NCI-H2196 treated with DMSO at 0.1 percent for 48 hours (cell line): Measurements from ENCODE around the gene CDC42SE1.

ENCODE experiments used
- DNase-seq: peaks from one replicate; lab custom pipeline; 2025; ENCODE audit not compliant: unreplicated experiment; lab: John Stamatoyannopoulos, UW

The CDC42SE1 gene

GRCh38 chr1:151009674-151010345, 49.6 kb downstream of the CDC42SE1 start:
- DNase-seq, result no peak

DNA sequence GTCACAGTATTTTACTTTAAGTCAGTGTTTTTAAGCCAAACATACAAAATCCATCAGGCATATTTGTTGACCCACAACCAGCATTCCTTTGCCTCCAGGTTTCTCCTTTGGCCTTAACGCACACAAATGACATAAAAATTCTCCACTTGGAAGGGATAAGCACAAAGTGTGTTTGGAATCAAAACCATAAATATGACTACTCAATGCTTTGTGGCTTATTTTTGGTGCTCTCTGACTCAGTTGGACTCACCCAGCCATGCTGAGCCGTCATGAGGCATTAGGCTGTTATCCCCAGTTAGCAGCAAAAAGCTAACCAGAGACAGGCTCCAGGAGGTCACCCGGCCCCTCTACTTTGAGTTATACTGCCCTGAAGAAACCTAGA, 50.2 kb downstream of the CDC42SE1 start:
- no peak for DNase-seq

DNA sequence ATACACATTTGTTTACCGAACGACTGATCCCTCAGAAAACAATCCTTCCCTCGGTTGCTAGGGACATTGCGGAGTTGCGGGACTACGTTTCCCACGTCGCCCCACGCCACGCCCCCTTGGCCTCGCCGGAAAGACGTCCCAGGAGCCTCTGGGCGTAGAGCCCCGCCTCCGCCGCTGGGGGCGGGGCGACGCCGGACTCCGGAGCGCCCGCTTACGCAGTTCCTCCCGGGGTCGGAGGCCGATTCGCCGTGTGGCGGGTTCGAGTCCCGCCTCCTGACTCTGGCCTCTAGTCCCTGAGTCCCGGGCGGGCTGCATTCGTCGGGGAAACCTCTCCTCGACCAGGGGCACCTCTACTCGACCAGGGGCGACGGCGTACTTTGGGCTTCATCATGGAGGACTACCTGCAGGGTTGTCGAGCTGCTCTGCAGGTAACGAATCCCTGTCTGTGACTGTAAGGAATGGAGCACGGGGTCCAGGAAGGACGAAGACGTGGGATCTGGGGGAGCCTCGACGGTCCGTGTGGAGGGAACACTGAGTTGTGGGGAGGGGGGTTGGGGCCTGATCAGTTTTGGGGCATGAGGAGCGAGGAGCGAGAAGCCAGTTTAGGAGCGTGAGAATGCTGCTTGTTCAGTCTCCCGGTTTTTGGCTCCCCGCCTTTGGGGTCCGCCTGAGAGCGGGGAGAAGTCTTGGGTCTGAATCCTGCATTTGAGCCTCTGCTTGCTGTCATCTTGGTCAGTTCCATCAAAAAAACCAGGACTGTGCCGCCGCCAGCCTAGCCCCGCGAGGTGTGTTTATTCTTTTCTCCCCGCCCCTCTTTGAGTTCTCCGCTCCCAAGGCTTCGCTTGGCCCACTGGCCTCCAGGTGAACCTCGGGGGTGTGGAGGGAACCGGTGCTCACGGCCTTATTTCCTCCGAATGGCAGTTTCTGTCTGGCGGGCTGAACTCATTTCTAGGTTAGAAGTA, 50.9 kb downstream of the CDC42SE1 start, which contains the start of gene PRUNE1:
PRUNE1 (plus strand) TSS at position 206 of the 962 bp plus-strand sequence; CDS start at position 390, 184 bp downstream.
- peak; percentile 95 for DNase-seq

GRCh38 chr1:151007853-151008243, 51.6 kb downstream of the CDC42SE1 start:
- no peak for DNase-seq

DNA sequence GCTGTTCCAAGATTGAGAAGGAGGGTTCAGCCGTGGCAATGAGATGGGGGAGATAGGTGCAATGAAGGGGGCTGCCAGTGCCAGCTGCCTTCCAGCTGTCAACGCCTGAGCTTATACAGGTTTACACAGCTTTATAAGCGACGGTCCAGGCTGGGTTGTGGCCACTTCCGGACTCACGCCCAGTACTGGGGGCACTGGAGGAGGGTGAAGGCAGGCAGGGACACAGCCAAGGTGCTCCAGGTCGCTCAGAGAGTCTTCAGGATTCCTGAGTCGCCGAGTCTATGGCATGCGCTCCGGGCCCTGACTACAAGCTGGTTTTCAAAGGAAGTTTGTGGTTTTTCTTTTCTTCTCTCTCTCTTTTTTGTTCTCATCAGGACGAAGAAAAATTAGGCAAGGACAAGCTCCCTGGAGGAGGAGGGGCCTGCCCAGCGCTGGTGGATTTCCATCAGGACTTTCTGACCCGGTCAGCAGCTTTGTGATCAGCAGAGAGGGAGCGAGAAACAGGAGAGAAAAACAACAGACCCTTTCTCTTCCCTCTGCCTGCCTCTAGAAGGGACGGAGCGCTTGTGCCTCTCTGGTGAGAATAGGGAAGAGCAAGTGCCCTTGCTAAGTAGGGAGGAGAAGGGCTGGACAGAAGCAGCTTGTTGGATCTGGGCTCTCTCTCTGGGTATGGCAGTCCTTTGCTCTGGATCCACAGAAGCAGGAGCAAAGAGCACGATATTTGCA, 52.9 kb downstream of the CDC42SE1 start, which contains the start of gene MINDY1:
MINDY1 (minus strand) TSS at position 576 of the 726 bp plus-strand sequence. CDS start 4,285 bp downstream, outside the sequence.
- peak; percentile 57 for DNase-seq

- no peak for DNase-seq
These were observed 53.6 kb downstream of the CDC42SE1 start for GRCh38 chr1:151005729-151006319.

GRCh38 chr1:151003180-151003579, 56.2 kb downstream of the CDC42SE1 start:
- no peak for DNase-seq

DNA sequence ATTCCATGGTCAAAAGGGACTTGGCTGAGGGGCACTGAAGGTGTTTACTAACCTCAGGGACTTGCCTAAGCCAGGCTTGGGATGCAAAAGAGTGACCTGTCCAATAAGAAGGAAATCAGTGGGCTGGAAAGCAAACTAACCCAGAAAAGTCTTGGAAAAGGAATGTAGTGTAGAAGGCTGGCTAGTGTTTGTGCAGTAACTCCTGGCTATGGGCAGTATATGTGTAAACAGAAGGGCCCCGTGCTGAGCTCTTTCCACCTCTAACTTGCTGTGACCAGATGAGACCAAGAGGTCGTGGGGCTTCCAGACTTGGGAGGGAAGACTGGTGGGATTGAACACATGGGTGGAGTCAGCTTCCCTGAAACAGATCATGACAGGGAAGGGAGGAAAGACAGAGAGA, 56.8 kb downstream of the CDC42SE1 start:
- DNase-seq, result no peak

- no peak for DNase-seq
These were observed 57.4 kb downstream of the CDC42SE1 start for GRCh38 chr1:151002051-151002450.

GRCh38 chr1:151001602-151002001, 57.8 kb downstream of the CDC42SE1 start:
- no peak for DNase-seq
